DND-41 (cell line): Measurements from ENCODE around the gene ZNF786.

Experiments
- EZH2 ChIP-seq: IDR thresholded peaks from 3 replicates; pipeline ENCODE4 v1.6.1; 2012; ENCODE audit warnings: borderline replicate concordance, low read depth, mild to moderate bottlenecking, moderate library complexity, low read length, inconsistent platforms; ENCODE audit not compliant: severe bottlenecking
- TF ChIP-seq, protein P1 (sequence below): IDR thresholded peaks from 2 replicates; pipeline ENCODE4 v1.5.1; 2012; ENCODE audit warnings: borderline replicate concordance, low read length, moderate library complexity, mild to moderate bottlenecking; ENCODE audit not compliant: poor library complexity, severe bottlenecking; ENCODE audit errors: extremely low read depth

GRCh38 chr7:149104749-149105148 is 14.2 kb upstream of the ZNF786 start:
- TF ChIP-seq EZH2, result no peak
- TF ChIP-seq, protein P1, sequence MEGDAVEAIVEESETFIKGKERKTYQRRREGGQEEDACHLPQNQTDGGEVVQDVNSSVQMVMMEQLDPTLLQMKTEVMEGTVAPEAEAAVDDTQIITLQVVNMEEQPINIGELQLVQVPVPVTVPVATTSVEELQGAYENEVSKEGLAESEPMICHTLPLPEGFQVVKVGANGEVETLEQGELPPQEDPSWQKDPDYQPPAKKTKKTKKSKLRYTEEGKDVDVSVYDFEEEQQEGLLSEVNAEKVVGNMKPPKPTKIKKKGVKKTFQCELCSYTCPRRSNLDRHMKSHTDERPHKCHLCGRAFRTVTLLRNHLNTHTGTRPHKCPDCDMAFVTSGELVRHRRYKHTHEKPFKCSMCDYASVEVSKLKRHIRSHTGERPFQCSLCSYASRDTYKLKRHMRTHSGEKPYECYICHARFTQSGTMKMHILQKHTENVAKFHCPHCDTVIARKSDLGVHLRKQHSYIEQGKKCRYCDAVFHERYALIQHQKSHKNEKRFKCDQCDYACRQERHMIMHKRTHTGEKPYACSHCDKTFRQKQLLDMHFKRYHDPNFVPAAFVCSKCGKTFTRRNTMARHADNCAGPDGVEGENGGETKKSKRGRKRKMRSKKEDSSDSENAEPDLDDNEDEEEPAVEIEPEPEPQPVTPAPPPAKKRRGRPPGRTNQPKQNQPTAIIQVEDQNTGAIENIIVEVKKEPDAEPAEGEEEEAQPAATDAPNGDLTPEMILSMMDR, result no peak
